K562 (cell line): ENCODE measurements around the gene SEC14L5. TPM values are rescaled to one million over a fixed set of nuclear protein-coding genes. Genes with fewer than 3 reads are reported as not detected.

Source experiments
- ATAC-seq: fragments of 200-7000 bp; cut with Tn5 transposase; 3 replicates; pipeline ENCODE4 v1.9.1; 2020; ENCODE audit warnings: moderate library complexity
- BruUV-seq: library from RNA; stranded (reverse); fragments of 400-500 nt; replicated peaks from 2 replicates; lab custom pipeline; 2021; lab: Mats Ljungman, UMichigan
- CTCF ChIA-PET: fragments of 300-600 bp; formaldehyde crosslinking; extraction: SDS; loops from one replicate; lab custom pipeline; 2021; ENCODE audit warnings: low intra/inter-chr PET ratio; lab: Yijun Ruan, JAX
- POLR2A ChIA-PET: fragments of 300-600, 350-650 bp; sonication (Branson Sonifier 250); formaldehyde crosslinking; extraction: SDS; loops from one replicate; lab custom pipeline; 2021; ENCODE audit warnings: antibody characterized with exemption, inconsistent platforms; lab: Yijun Ruan, JAX
- DNase-seq, 4 experiments: peaks; one replicate each; pipeline versions ENCODE4 v3.0.0 to v3.0.0-alpha.2; 2011 to 2018; ENCODE audit warnings: low spot score in 3 of 4, mixed read lengths in 3 of 4; ENCODE audit errors: extremely low read depth in 1 of 4
- FAIRE-seq: peaks from 2 replicates; lab custom pipeline; 2011; peaks lifted over from hg19 to GRCh38; lab: Jason Lieb, UNC
- H2AFZ ChIP-seq: 2 replicates; pipeline ENCODE4 v1.6.0; 2011; ENCODE audit warnings: low read depth, low read length, control low read depth, inconsistent platforms
- H3K27ac ChIP-seq: fragments of 200-600 bp; 3 replicates; pipeline ENCODE4 v1.8.0; 2011; ENCODE audit warnings: low read depth, mild to moderate bottlenecking, control low read depth, inconsistent platforms, low read length, moderate library complexity, mixed read lengths; ENCODE audit errors: extremely low read depth
- H3K27me3 ChIP-seq, 2 experiments: fragments of 300-600 bp in 1 of 2; 2 replicates in 1 of 2; 3 replicates in 1 of 2; pipeline versions ENCODE4 v1.6.0 to v1.8.0; 2011; ENCODE audit warnings: inconsistent platforms in 2 of 2, low read length in 2 of 2, mild to moderate bottlenecking in 1 of 2, mixed read lengths in 1 of 2, moderate library complexity in 1 of 2; ENCODE audit not compliant: control insufficient read depth in 2 of 2, insufficient read depth in 2 of 2
- H3K36me3 ChIP-seq: fragments of 300-600 bp; 3 replicates; pipeline ENCODE4 v1.8.0; 2011; ENCODE audit warnings: mild to moderate bottlenecking, low read length, inconsistent platforms; ENCODE audit not compliant: control insufficient read depth, insufficient read depth
- H3K4me1 ChIP-seq, 2 experiments: fragments of 200-600 bp in 1 of 2; replicated peaks in 1 of 2; 2 replicates in 1 of 2; 3 replicates in 1 of 2; pipeline versions ENCODE4 v1.5.1 to v1.8.0; 2011; ENCODE audit warnings: inconsistent platforms in 2 of 2, low read length in 2 of 2, mild to moderate bottlenecking in 1 of 2, mixed read lengths in 1 of 2, moderate library complexity in 1 of 2; ENCODE audit not compliant: control insufficient read depth in 2 of 2, insufficient read depth in 2 of 2
- H3K4me2 ChIP-seq: 2 replicates; pipeline ENCODE4 v1.6.1; 2011; ENCODE audit warnings: low read length, control low read depth, inconsistent platforms, mixed read lengths; ENCODE audit not compliant: insufficient read depth
- H3K4me3 ChIP-seq: fragments of 200-600 bp; sonication (generic), shearing (Covaris generic); 2 replicates; pipeline ENCODE4 v1.5.1; 2016; ENCODE audit warnings: control low read depth, inconsistent platforms
- H3K79me2 ChIP-seq: fragments of 200-600 bp; 3 replicates; pipeline ENCODE4 v1.8.0; 2011; ENCODE audit warnings: low read length, inconsistent platforms; ENCODE audit not compliant: control insufficient read depth, insufficient read depth
- H3K9ac ChIP-seq, 2 experiments: 2 replicates each; pipeline versions ENCODE4 v1.6.0 to v1.6.1; 2011; ENCODE audit warnings: low read depth in 2 of 2, low read length in 2 of 2, control low read depth in 1 of 2, inconsistent platforms in 1 of 2, mild to moderate bottlenecking in 1 of 2, mixed read lengths in 1 of 2; ENCODE audit not compliant: insufficient read depth in 1 of 2
- H3K9me1 ChIP-seq: one replicate; pipeline ENCODE4 v1.6.0; 2011; ENCODE audit warnings: inconsistent platforms, mild to moderate bottlenecking, low read length, moderate library complexity; ENCODE audit not compliant: control insufficient read depth, insufficient read depth
- H3K9me3 ChIP-seq: replicated peaks from 2 replicates; pipeline ENCODE4 v1.5.1; 2011; ENCODE audit warnings: low read depth, low read length, inconsistent platforms; ENCODE audit not compliant: control insufficient read depth, insufficient read depth
- H4K20me1 ChIP-seq: replicated peaks from 2 replicates; pipeline ENCODE4 v1.6.1; 2011; ENCODE audit warnings: low read length, inconsistent platforms, mixed read lengths; ENCODE audit not compliant: control insufficient read depth, insufficient read depth
- ATF1 ChIP-seq, 2 experiments: fragments of 450-650 bp in 1 of 2; IDR thresholded peaks; 2 replicates each; pipeline ENCODE4 v1.6.1; 2016; ENCODE audit warnings: missing compliant biosample characterization in 1 of 2, missing genetic modification characterization in 1 of 2
- CREM ChIP-seq: IDR thresholded peaks from 2 replicates; pipeline ENCODE4 v1.6.1; 2014; ENCODE audit warnings: antibody characterized with exemption, low read depth
- ETV1 ChIP-seq: fragments of 450-650 bp; conservative IDR thresholded peaks from 2 replicates; pipeline ENCODE4 v1.6.1; 2016; ENCODE audit warnings: missing genetic modification characterization, control low read depth, low read depth, missing compliant biosample characterization
- HMGN3 ChIP-seq: IDR thresholded peaks from 2 replicates; pipeline ENCODE4 v1.6.1; 2011; ENCODE audit warnings: borderline replicate concordance, low read depth, mild to moderate bottlenecking, mixed read lengths, low read length; ENCODE audit not compliant: insufficient read length; ENCODE audit errors: extremely low read depth
- MCM7 ChIP-seq, 2 experiments: fragments of 450-650 bp; IDR thresholded peaks; 2 replicates each; pipeline ENCODE4 v1.6.1; 2016 to 2018
- POLR2H ChIP-seq: IDR thresholded peaks from 2 replicates; pipeline ENCODE4 v1.6.1; 2016; ENCODE audit warnings: missing genetic modification characterization, low read depth, mild to moderate bottlenecking, control low read depth, missing compliant biosample characterization, moderate library complexity
- SAFB2 ChIP-seq: fragments of 200-400 bp; formaldehyde crosslinking; IDR thresholded peaks from 2 replicates; pipeline ENCODE4 v1.6.1; 2018; ENCODE audit warnings: borderline replicate concordance, low read length, low read depth, moderate library complexity; ENCODE audit not compliant: severe bottlenecking
- TAF15 ChIP-seq: fragments of 200-400 bp; formaldehyde crosslinking; IDR thresholded peaks from 2 replicates; pipeline ENCODE4 v1.6.1; 2017; ENCODE audit warnings: mild to moderate bottlenecking, low read depth, low read length, moderate library complexity
- TRIM24 ChIP-seq, 2 experiments: fragments of 450-650 bp; IDR thresholded peaks; 2 replicates each; pipeline ENCODE4 v1.6.1; 2016
- WGBS: fragments of 100-300 bp; shearing (Covaris generic); methylation state at CpG from one replicate; pipeline ENCODE4 v1.1.6; 2016; ENCODE audit warnings: low coverage, mixed read lengths; ENCODE audit not compliant: insufficient coverage; ENCODE audit errors: missing lambda C conversion rate; 5-methylcytosine and 5-hydroxymethylcytosine counted together
- in situ Hi-C: fragments of 300-500 bp; cut with MboI; formaldehyde crosslinking; loops from 4 replicates; pipeline ENCODE4 v1.15.0; 2018; ENCODE audit warnings: inconsistent platforms, mixed read lengths
- intact Hi-C: fragments of 100-400 bp; cut with micrococcal nuclease; formaldehyde crosslinking; loops from 2 replicates; pipeline ENCODE4 v1.14.2; 2022
- polyA plus RNA-seq, 8 experiments: library from polyadenylated mRNA; depleted of rRNA in 4 of 8; stranded (reverse) in 5 of 8; unstranded in 3 of 8; fragments of >200 nt; fragmentation: Nextera tagmentation in 2 of 8; fragmentation: Illumina TruSeq in 1 of 8; extraction: Ambion mirVana in 2 of 8; extraction: Trizol in 1 of 8; gene quantifications; 2 replicates each; pipeline versions ENCODE4 v1.2.1 to v1.2.3, GENCODE V29; 2011 to 2014; ENCODE audit warnings: inconsistent platforms in 1 of 8, missing spikeins in 1 of 8
- total RNA-seq, 7 experiments: library from RNA; depleted of rRNA in 6 of 7; stranded (reverse); fragments of >200 nt in 6 of 7; fragmentation: Illumina TruSeq in 2 of 7; extraction: Trizol in 2 of 7; gene quantifications; 2 replicates each; pipeline versions ENCODE4 v1.2.1 to v1.2.3, GENCODE V29; 2011 to 2021; ENCODE audit warnings: low replicate concordance in 1 of 7
- TF ChIP-seq, protein P1 (sequence below), 3 experiments: IDR thresholded peaks in 2 of 3; conservative IDR thresholded peaks in 1 of 3; 2 replicates each; pipeline ENCODE4 v1.5.1; 2011 to 2012; ENCODE audit warnings: low read length in 3 of 3, mild to moderate bottlenecking in 3 of 3, control low read depth in 2 of 3, improper control_type of control experiment in 1 of 3, inconsistent platforms in 1 of 3, low read depth in 1 of 3, mixed read lengths in 1 of 3, moderate library complexity in 1 of 3; ENCODE audit not compliant: insufficient read depth in 2 of 3
- TF ChIP-seq, protein P2 (sequence below), 2 experiments: fragments of 450-650 bp; formaldehyde crosslinking in 1 of 2; IDR thresholded peaks; 2 replicates each; pipeline versions ENCODE4 v1.4.0 to v1.6.1; 2014 to 2020; ENCODE audit warnings: mild to moderate bottlenecking in 2 of 2, borderline replicate concordance in 1 of 2, low read depth in 1 of 2

Gene SEC14L5
- total and polyA plus RNA-seq, 9 of the 15 experiments (the other 6 are each of a cell fraction or from before 2014, with no cell fraction given), result 0.11 TPM; not detected in 8

DNA sequence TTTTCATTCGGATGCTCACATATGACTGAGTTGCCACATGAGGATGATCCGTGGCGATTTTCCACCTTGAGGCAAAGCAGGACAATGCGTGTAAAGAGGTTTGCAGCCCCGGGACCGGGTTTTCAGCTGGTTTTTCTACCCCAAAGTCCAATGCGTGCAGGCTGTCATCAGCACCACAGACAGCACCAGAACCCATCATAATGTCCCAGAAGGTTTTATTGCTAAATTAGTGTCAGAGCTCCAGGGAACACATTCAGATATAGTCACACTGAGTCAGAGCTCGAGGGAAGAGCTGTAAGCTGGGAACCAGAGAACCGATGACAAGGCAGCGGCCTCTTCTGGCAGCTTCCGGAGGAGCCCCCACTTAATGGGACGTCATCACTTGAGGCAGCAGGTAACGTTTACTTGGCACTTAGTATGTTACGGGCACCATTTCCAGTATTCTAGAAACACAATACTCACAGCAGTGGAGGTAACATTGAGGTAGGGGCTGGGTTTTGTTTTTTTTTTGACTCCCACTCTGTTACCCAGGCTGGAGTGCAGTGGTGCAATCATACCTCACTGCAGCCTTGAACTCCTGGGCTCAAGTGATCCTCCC lies 84.5 kb downstream of the SEC14L5 start:
- Histone ChIP-seq H3K36me3 (no peaks in the 10 kb centered on the region), H3K27ac (no peak overlapping the region), H3K27me3 (peaks cover 48 to 53% of the 10 kb centered on the region in 2 experiments), H3K9me1 (no peaks in the 10 kb centered on the region), H3K9ac (no peak overlapping the region; a peak in 1 of 4 replicates), H3K4me1 (no peaks in the 10 kb centered on the region; a peak in 1 of 5 replicates), H3K79me2 (no peaks in the 10 kb centered on the region), H2AFZ (no peak overlapping the region), H3K9me3 (no peaks in the 10 kb centered on the region), H3K4me3 (no peak overlapping the region), H3K4me2 (no peak overlapping the region), H4K20me1 (peaks cover 18% of the 10 kb centered on the region)
- DNase-seq (peak in 1 of 4 experiments; percentile 33), FAIRE-seq (no peak), ATAC-seq (peak; percentile 74)
- ChIA-PET CTCF (no interaction called here), POLR2A (interaction anchor here (0.6 to 1.8 kb wide), 4 partner anchors 12 to 30 kb away, joined by 3 to 6 read pairs (median 4); partner anchors contain the start of gene ALG1)
- TF ChIP-seq CREM (peak; percentile 64), POLR2H (tag) (no peak), MCM7 (IDR thresholded peaks at IDR 0.05) (no peak), ATF1 (CRISPR knock-in tag; IDR thresholded peaks at IDR 0.05) (no peak), ATF1 (tag; IDR thresholded peaks at IDR 0.05) (0 out of 2 replicates have a peak, but pooled peaks have one; percentile 28), SAFB2 (no peak), TAF15 (no peak), ETV1 (tag) (0 out of 2 replicates have a peak, but pooled peaks have one; percentile 8), HMGN3 (no peak), TRIM24 (IDR thresholded peaks at IDR 0.05) (no peak)
- TF ChIP-seq, protein P1, sequence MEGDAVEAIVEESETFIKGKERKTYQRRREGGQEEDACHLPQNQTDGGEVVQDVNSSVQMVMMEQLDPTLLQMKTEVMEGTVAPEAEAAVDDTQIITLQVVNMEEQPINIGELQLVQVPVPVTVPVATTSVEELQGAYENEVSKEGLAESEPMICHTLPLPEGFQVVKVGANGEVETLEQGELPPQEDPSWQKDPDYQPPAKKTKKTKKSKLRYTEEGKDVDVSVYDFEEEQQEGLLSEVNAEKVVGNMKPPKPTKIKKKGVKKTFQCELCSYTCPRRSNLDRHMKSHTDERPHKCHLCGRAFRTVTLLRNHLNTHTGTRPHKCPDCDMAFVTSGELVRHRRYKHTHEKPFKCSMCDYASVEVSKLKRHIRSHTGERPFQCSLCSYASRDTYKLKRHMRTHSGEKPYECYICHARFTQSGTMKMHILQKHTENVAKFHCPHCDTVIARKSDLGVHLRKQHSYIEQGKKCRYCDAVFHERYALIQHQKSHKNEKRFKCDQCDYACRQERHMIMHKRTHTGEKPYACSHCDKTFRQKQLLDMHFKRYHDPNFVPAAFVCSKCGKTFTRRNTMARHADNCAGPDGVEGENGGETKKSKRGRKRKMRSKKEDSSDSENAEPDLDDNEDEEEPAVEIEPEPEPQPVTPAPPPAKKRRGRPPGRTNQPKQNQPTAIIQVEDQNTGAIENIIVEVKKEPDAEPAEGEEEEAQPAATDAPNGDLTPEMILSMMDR (IDR thresholded peaks at IDR 0.05 in 2 of 3, conservative IDR thresholded peaks at IDR 0.05 in 1 of 3; ENCODE audit: insufficient read depth in 2 of 3, low read depth in 1 of 3, low read length in 3 of 3), result peak in 2 of 3 experiments; percentile 40 to 43; a peak in 2 of 6 replicates
- TF ChIP-seq, protein P2, sequence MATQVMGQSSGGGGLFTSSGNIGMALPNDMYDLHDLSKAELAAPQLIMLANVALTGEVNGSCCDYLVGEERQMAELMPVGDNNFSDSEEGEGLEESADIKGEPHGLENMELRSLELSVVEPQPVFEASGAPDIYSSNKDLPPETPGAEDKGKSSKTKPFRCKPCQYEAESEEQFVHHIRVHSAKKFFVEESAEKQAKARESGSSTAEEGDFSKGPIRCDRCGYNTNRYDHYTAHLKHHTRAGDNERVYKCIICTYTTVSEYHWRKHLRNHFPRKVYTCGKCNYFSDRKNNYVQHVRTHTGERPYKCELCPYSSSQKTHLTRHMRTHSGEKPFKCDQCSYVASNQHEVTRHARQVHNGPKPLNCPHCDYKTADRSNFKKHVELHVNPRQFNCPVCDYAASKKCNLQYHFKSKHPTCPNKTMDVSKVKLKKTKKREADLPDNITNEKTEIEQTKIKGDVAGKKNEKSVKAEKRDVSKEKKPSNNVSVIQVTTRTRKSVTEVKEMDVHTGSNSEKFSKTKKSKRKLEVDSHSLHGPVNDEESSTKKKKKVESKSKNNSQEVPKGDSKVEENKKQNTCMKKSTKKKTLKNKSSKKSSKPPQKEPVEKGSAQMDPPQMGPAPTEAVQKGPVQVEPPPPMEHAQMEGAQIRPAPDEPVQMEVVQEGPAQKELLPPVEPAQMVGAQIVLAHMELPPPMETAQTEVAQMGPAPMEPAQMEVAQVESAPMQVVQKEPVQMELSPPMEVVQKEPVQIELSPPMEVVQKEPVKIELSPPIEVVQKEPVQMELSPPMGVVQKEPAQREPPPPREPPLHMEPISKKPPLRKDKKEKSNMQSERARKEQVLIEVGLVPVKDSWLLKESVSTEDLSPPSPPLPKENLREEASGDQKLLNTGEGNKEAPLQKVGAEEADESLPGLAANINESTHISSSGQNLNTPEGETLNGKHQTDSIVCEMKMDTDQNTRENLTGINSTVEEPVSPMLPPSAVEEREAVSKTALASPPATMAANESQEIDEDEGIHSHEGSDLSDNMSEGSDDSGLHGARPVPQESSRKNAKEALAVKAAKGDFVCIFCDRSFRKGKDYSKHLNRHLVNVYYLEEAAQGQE (IDR thresholded peaks at IDR 0.05; ENCODE audit: borderline replicate concordance), result peak; percentile 50
- TF ChIP-seq, protein P2 (CRISPR knock-in tag; IDR thresholded peaks at IDR 0.05; ENCODE audit: low read depth), result no peak
- no TSS peak for BruUV-seq
- WGBS, result 0% methylated on average over 14 of the region's 14 CpGs
- intact Hi-C loops (no loop called here), in situ Hi-C loops (no loop called here)
